ENCODE results near the gene IDI2. TPM values are rescaled to one million over a fixed set of nuclear protein-coding genes. Genes with fewer than 3 reads are reported as not detected.

Gene IDI2
- total RNA-seq, 4 donors from 2014 or later: not detected

DNA sequence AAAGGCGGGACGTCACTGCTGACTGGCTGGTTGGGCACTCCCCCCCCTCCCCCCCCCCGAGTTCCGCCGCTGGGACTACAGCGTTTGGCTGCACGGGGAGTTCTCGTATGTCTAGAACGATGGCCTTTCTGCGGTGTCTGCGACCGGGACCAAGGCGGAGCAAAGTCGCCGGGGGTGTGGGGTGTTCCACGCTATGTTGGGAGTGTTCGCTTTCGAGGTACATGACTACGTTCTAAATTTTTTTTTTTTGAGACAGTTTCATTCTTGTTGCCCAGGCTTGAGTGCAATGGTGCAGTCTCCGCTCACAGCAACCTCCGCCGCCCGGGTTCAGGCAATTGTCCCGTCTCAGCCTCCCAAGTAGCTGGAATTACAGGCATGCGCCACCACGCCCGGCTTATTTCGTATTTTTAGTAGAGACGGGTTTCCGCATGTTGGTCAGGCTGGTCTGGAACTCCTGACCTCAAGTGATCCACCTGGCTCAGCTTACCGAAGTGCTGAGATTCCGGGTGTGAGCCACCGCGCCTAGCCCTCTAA is 23.8 kb upstream of the IDI2 start:
- peak overlapping the region; percentile 94 to 98 (median 97) for H3K27ac ChIP-seq
- no peaks in the 10 kb centered on the region for H3K36me3 ChIP-seq
- peaks cover 15% of the 10 kb centered on the region in 2 donors for H3K4me1 ChIP-seq
- peak in 1 of 2 donors; percentile 19 for DNase-seq
- H3K4me3 ChIP-seq (replicated peaks in 1 of 3): peak overlapping the region in 2 of 3 donors; percentile 66 to 70
- intact Hi-C loops (cut with DNase I): no loop called here
- 1 to 2% methylated on average over 16 to 28 of the region's 34 CpGs for WGBS, 2 donors
- no peak for TF ChIP-seq POLR2A (IDR thresholded peaks at IDR 0.05)
- TF ChIP-seq, protein P1, sequence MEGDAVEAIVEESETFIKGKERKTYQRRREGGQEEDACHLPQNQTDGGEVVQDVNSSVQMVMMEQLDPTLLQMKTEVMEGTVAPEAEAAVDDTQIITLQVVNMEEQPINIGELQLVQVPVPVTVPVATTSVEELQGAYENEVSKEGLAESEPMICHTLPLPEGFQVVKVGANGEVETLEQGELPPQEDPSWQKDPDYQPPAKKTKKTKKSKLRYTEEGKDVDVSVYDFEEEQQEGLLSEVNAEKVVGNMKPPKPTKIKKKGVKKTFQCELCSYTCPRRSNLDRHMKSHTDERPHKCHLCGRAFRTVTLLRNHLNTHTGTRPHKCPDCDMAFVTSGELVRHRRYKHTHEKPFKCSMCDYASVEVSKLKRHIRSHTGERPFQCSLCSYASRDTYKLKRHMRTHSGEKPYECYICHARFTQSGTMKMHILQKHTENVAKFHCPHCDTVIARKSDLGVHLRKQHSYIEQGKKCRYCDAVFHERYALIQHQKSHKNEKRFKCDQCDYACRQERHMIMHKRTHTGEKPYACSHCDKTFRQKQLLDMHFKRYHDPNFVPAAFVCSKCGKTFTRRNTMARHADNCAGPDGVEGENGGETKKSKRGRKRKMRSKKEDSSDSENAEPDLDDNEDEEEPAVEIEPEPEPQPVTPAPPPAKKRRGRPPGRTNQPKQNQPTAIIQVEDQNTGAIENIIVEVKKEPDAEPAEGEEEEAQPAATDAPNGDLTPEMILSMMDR (IDR thresholded peaks at IDR 0.05): no peak
- H3K9me3 ChIP-seq: no peaks in the 10 kb centered on the region
- H3K27me3 ChIP-seq: no peaks in the 10 kb centered on the region

DNA sequence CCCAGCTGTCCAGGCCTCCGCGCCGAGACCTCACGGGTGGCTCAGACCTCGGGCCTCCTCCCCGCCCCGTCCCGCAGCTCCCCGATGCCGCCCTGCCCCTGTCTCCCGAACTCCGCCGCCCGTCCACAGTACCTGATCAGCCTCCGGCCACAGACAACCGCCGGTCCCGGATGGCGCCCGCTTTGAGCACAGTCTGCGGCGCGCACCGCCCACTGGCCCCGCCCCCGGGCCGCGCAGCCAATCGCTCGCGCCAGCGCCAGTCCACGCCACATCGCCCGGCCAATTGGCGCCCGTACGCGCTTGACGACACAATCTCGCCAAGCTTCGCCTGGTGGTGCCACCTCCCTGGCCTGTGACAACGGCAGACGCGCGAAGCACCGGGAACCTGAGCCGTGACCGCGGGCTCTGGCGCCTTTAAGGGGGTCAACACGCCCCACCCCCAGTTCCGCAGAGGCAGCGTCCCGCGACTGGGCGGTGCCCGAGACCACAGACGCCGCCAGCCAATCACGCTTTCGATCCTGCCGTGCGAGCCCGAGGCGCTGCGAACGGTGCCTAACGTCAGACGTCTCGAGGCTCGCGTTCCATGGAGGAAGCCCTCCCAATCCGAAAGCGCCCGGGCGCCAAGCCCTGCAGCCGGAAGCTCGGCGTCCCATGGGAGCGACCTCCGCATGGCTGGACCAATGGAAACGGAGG is 23.2 kb upstream of the IDI2 start, which contains the start of gene IDI1:
Gene IDI1 (minus strand): TSS at position 388 of the 693 bp plus-strand sequence. CDS start 116 bp downstream, at position 272.
- peak within 1 kb of the TSS; percentile 42 to 70 (median 66) for H3K4me3 ChIP-seq (replicated peaks in 1 of 3)
- H3K27ac ChIP-seq: peak within 1 kb of the TSS; percentile 94 to 98 (median 97)
- no peaks in the 10 kb centered on the region for H3K36me3 ChIP-seq
- TF ChIP-seq, protein P1 (IDR thresholded peaks at IDR 0.05): peak in 1 of 6 experiments; percentile 2
- TF ChIP-seq POLR2A (IDR thresholded peaks at IDR 0.05): peak; percentile 11 to 98
- WGBS, 2 donors: 0 to 1% methylated on average over 11 to 28 of the region's 83 CpGs
- intact Hi-C loops (cut with DNase I): no loop called here
- peaks cover 13 to 15% of the 10 kb centered on the region in 2 donors for H3K4me1 ChIP-seq
- DNase-seq: peak; percentile 98
- no peaks in the 10 kb centered on the region for H3K9me3 ChIP-seq
- H3K27me3 ChIP-seq: no peaks in the 10 kb centered on the region

DNA sequence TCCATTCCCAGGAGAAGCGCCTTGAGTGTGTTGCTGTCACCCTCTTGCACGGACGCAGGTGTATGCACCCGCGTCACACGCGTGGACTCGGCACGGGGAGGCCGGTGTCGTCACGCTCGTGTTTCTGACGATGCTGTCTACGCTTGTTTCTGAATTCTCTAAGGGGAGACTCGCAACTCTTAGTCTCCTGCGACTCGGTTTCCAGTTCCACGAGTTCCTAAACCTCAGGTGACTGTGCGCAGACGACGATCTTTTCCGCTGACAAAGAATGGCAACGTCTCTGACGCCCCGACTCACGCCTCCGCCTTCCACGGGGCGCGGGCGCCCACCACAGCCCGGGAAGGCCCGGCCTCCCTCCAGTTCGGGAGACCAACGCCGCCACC is 22.7 kb upstream of the IDI2 start:
- Histone ChIP-seq H3K27me3 (no peaks in the 10 kb centered on the region), H3K4me3 (replicated peaks in 1 of 3) (peak overlapping the region; percentile 42 to 66 (median 54)), H3K27ac (peak overlapping the region; percentile 94 to 98 (median 97)), H3K4me1 (peaks cover 13 to 15% of the 10 kb centered on the region in 2 donors), H3K9me3 (no peaks in the 10 kb centered on the region), H3K36me3 (no peaks in the 10 kb centered on the region)
- WGBS, 2 donors: 0 to 2% methylated on average over 13 to 24 of the region's 37 CpGs
- intact Hi-C loops (cut with DNase I): no loop called here
- TF ChIP-seq, protein P1 (IDR thresholded peaks at IDR 0.05): no peak
- no peak for TF ChIP-seq POLR2A (IDR thresholded peaks at IDR 0.05)
- DNase-seq: peak; percentile 42 to 44

DNA sequence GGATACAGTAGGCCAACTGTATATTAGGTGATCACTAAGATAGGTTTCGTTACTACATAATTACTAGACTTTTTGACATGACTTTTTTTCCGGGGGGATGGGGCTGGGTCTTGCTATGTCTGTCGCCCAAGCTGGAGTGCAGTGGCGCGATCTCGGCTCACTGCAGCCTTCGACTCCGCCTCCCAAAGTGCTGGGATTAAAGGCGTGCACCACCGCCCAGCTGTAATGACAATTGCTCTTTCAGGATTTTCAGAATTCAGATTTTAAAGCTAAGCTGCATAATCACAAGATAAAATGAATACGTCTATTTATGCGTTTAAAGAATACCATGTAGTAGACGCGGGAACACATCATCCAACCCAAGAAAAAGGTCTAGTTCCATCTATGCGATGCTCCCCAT is 22.3 kb upstream of the IDI2 start:
- H3K36me3 ChIP-seq: peaks cover 0 to 1% of the 10 kb centered on the region in 2 donors
- WGBS, 2 donors: 12 to 17% methylated on average over 15 of the region's 15 CpGs
- H3K27ac ChIP-seq: peak overlapping the region in 2 of 3 donors; percentile 94 to 97
- peaks cover 13 to 15% of the 10 kb centered on the region in 2 donors for H3K4me1 ChIP-seq
- intact Hi-C loops (cut with DNase I): no loop called here
- no peaks in the 10 kb centered on the region for H3K27me3 ChIP-seq
- no peak for TF ChIP-seq POLR2A (IDR thresholded peaks at IDR 0.05)
- TF ChIP-seq, protein P1 (IDR thresholded peaks at IDR 0.05): no peak
- peak overlapping the region; percentile 42 to 66 (median 54) for H3K4me3 ChIP-seq (replicated peaks in 1 of 3)
- no peaks in the 10 kb centered on the region for H3K9me3 ChIP-seq
- DNase-seq: peak in 1 of 2 donors; percentile 14

DNA sequence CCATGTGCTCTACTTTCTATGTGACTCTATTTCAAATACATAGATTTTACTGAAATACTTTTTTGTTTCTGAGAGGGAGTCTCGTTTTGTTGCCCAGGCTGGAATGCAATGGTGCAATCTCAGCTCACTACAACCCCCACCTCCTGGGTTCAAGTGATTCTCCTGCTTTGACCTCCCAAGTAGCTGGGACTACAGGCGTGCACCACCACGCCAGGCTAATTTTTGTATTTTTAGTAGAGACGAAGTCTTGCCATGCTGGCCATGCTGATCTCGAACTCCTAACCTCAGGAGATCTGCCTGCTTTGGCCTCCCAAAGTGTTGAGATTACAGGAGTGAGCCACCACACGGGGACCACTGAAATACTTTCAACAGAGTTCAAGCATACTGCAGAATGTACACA is 19.8 kb upstream of the IDI2 start:
- peaks cover 5 to 10% of the 10 kb centered on the region in 2 donors for H3K36me3 ChIP-seq
- DNase-seq: no peak
- no peak overlapping the region for H3K4me3 ChIP-seq (replicated peaks in 1 of 3)
- TF ChIP-seq, protein P1 (IDR thresholded peaks at IDR 0.05): no peak
- no peak for TF ChIP-seq POLR2A (IDR thresholded peaks at IDR 0.05)
- H3K9me3 ChIP-seq: no peaks in the 10 kb centered on the region
- 84 to 95% methylated on average over 6 of the region's 6 CpGs for WGBS, 2 donors
- peaks cover 10 to 14% of the 10 kb centered on the region in 2 donors for H3K4me1 ChIP-seq
- H3K27me3 ChIP-seq: no peaks in the 10 kb centered on the region
- intact Hi-C loops (cut with DNase I): no loop called here
- H3K27ac ChIP-seq: no peak overlapping the region

Measured in thyroid gland (tissue), 4 donors.